K562 (cell line): Measurements from ENCODE around the gene FAM177B. TPM values are rescaled to one million over a fixed set of nuclear protein-coding genes. Genes with fewer than 3 reads are reported as not detected.

Experiments
- BMI1 ChIP-seq: fragments of 150-350 bp; IDR thresholded peaks from 2 replicates; pipeline ENCODE4 v1.6.1; 2014; ENCODE audit warnings: low read length
- CCAR2 ChIP-seq: fragments of 200-400 bp; formaldehyde crosslinking; IDR thresholded peaks from 2 replicates; pipeline ENCODE4 v1.6.1; 2017; ENCODE audit warnings: mild to moderate bottlenecking, low read depth, low read length
- DACH1 ChIP-seq: fragments of 450-650 bp; IDR thresholded peaks from 2 replicates; pipeline ENCODE4 v1.6.1; 2018; ENCODE audit not compliant: partially characterized antibody
- FOXJ3 ChIP-seq: sonication (generic); formaldehyde crosslinking; IDR thresholded peaks from 2 replicates; pipeline ENCODE4 v1.4.0; 2020; ENCODE audit warnings: mild to moderate bottlenecking, missing genetic modification reagents
- KDM2B ChIP-seq: fragments of 250-450 bp; sonication (Bioruptor Pico); IDR thresholded peaks from 2 replicates; pipeline ENCODE4 v1.8.0; 2021; ENCODE audit warnings: mild to moderate bottlenecking, moderate library complexity
- PURB ChIP-seq: sonication (generic); formaldehyde crosslinking; IDR thresholded peaks from 2 replicates; pipeline ENCODE4 v1.9.0; 2021; ENCODE audit warnings: low read depth, mild to moderate bottlenecking, missing genetic modification reagents
- PYGO2 ChIP-seq: fragments of 450-650 bp; IDR thresholded peaks from 2 replicates; pipeline ENCODE4 v1.6.1; 2016; ENCODE audit warnings: mild to moderate bottlenecking, missing genetic modification characterization, moderate library complexity, missing compliant biosample characterization
- RBFOX2 ChIP-seq: fragments of 200-400 bp; formaldehyde crosslinking; IDR thresholded peaks from 2 replicates; pipeline ENCODE4 v1.6.1; 2017; ENCODE audit warnings: low read depth, mild to moderate bottlenecking, low read length, moderate library complexity
- RHOXF2B ChIP-seq: fragments of 250-450 bp; sonication (Bioruptor Pico); conservative IDR thresholded peaks from 2 replicates; pipeline ENCODE4 v1.5.1; 2021
- SAFB ChIP-seq: fragments of 200-400 bp; formaldehyde crosslinking; IDR thresholded peaks from 2 replicates; pipeline ENCODE4 v1.6.1; 2017; ENCODE audit warnings: low read depth, low read length, borderline replicate concordance
- TCF3 ChIP-seq: sonication (generic); formaldehyde crosslinking; IDR thresholded peaks from 2 replicates; pipeline ENCODE4 v1.4.0; 2020; ENCODE audit warnings: mild to moderate bottlenecking, missing genetic modification reagents
- ZBED1 ChIP-seq: IDR thresholded peaks from 2 replicates; pipeline ENCODE4 v1.6.1; 2014
- ZFP91 ChIP-seq: sonication (generic); formaldehyde crosslinking; IDR thresholded peaks from 2 replicates; pipeline ENCODE4 v1.8.0; 2022; ENCODE audit warnings: mild to moderate bottlenecking, missing genetic modification reagents
- ZNF282 ChIP-seq: sonication (generic); formaldehyde crosslinking; IDR thresholded peaks from 2 replicates; pipeline ENCODE4 v1.8.1; 2023; ENCODE audit warnings: missing genetic modification reagents
- ZNF449 ChIP-seq: fragments of 250-450 bp; sonication (Bioruptor Pico); IDR thresholded peaks from 2 replicates; pipeline ENCODE4 v1.8.0; 2022; ENCODE audit warnings: moderate library complexity, mild to moderate bottlenecking, inconsistent platforms
- ZNF780A ChIP-seq: fragments of 250-450 bp; sonication (Bioruptor Pico); IDR thresholded peaks from 2 replicates; pipeline ENCODE4 v1.5.0; 2021; ENCODE audit warnings: mild to moderate bottlenecking
- ZZZ3 ChIP-seq: fragments of 450-650 bp; IDR thresholded peaks from 2 replicates; pipeline ENCODE4 v1.6.1; 2016; ENCODE audit warnings: antibody characterized with exemption, mild to moderate bottlenecking, moderate library complexity
- polyA plus RNA-seq, 8 experiments: library from polyadenylated mRNA; depleted of rRNA in 4 of 8; stranded (reverse) in 5 of 8; unstranded in 3 of 8; fragments of >200 nt; fragmentation: Nextera tagmentation in 2 of 8; fragmentation: Illumina TruSeq in 1 of 8; extraction: Ambion mirVana in 2 of 8; extraction: Trizol in 1 of 8; gene quantifications; 2 replicates each; pipeline versions ENCODE4 v1.2.1 to v1.2.3, GENCODE V29; 2011 to 2014; ENCODE audit warnings: inconsistent platforms in 1 of 8, missing spikeins in 1 of 8
- total RNA-seq, 7 experiments: library from RNA; depleted of rRNA in 6 of 7; stranded (reverse); fragments of >200 nt in 6 of 7; fragmentation: Illumina TruSeq in 2 of 7; extraction: Trizol in 2 of 7; gene quantifications; 2 replicates each; pipeline versions ENCODE4 v1.2.1 to v1.2.3, GENCODE V29; 2011 to 2021; ENCODE audit warnings: low replicate concordance in 1 of 7
- TF ChIP-seq, protein P1 (sequence below): sonication (generic); formaldehyde crosslinking; IDR thresholded peaks from 2 replicates; pipeline ENCODE4 v1.8.1; 2023; ENCODE audit warnings: mild to moderate bottlenecking, missing genetic modification reagents
- TF ChIP-seq, protein P2 (sequence below): sonication (generic); formaldehyde crosslinking; IDR thresholded peaks from 2 replicates; pipeline ENCODE4 v1.8.0; 2023; ENCODE audit warnings: mild to moderate bottlenecking, missing genetic modification reagents
- TF ChIP-seq, protein P3 (sequence below): fragments of 450-650 bp; IDR thresholded peaks from 2 replicates; pipeline ENCODE4 v1.6.1; 2017; ENCODE audit warnings: mild to moderate bottlenecking, moderate library complexity
- TF ChIP-seq, protein P4 (sequence below): fragments of 250-450 bp; sonication (Bioruptor Pico); IDR thresholded peaks from 2 replicates; pipeline ENCODE4 v1.6.1; 2021; ENCODE audit warnings: mild to moderate bottlenecking

FAM177B gene
- total and polyA plus RNA-seq, 9 of the 15 experiments (the other 6 are each of a cell fraction or from before 2014, with no cell fraction given): not detected

DNA sequence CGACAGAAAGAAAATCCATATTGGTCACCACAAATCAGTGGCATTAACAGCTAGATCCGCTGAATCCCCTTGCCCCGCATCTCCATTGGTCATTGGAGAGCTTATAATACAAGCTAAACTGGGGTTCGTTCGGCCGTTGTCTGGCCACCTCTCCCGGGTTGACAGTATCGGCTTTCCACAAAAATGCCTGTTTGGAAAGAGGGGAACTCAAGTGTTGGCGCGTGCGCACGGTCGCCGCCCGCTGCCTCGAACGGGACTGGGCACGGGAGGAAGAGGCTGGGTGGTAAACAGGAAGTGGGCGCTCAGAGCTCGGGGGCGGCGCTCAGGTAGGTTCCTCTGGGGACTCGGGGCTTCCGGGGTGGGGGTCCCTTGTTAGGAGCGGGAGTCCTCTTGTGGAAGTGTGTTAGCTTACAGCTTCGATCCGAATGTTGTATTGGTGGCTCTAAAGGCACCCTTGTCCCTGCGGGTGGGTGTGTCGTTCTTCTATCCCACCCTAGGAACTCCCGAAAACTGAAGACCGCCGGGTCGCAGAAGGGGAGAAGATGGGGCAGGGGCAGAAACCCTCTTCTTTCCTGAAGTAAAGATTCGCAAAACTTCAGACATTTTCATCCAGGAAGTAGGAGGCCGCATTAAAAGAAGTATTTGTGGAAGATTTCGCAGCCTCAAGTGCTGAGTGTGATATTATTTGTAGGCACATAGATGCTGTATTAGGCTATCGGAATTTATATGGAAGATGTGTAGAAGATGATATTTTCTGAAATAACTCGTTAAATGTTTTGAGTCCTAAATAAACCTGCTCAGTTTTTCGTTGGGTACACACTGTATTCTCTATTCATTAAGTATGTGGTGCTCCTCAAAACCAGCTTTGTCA is 23.7 kb upstream of the FAM177B start (continued):
- TF ChIP-seq, protein P1, sequence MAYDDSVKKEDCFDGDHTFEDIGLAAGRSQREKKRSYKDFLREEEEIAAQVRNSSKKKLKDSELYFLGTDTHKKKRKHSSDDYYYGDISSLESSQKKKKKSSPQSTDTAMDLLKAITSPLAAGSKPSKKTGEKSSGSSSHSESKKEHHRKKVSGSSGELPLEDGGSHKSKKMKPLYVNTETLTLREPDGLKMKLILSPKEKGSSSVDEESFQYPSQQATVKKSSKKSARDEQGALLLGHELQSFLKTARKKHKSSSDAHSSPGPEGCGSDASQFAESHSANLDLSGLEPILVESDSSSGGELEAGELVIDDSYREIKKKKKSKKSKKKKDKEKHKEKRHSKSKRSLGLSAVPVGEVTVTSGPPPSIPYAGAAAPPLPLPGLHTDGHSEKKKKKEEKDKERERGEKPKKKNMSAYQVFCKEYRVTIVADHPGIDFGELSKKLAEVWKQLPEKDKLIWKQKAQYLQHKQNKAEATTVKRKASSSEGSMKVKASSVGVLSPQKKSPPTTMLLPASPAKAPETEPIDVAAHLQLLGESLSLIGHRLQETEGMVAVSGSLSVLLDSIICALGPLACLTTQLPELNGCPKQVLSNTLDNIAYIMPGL: no peak
- TF ChIP-seq ZNF780A (CRISPR knock-in tag) (no peak), PYGO2 (tag) (no peak), RHOXF2B (CRISPR knock-in tag) (no peak), ZNF449 (no peak), PURB (no peak), KDM2B (CRISPR knock-in tag) (no peak), RBFOX2 (peak; percentile 81), ZBED1 (no peak), TCF3 (CRISPR knock-in tag) (no peak), BMI1 (no peak), ZNF282 (CRISPR knock-in tag) (no peak), SAFB (no peak), ZFP91 (no peak), DACH1 (no peak), ZZZ3 (no peak), CCAR2 (no peak), FOXJ3 (no peak)
- TF ChIP-seq, protein P2, sequence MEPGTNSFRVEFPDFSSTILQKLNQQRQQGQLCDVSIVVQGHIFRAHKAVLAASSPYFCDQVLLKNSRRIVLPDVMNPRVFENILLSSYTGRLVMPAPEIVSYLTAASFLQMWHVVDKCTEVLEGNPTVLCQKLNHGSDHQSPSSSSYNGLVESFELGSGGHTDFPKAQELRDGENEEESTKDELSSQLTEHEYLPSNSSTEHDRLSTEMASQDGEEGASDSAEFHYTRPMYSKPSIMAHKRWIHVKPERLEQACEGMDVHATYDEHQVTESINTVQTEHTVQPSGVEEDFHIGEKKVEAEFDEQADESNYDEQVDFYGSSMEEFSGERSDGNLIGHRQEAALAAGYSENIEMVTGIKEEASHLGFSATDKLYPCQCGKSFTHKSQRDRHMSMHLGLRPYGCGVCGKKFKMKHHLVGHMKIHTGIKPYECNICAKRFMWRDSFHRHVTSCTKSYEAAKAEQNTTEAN (CRISPR knock-in tag): no peak
- TF ChIP-seq, protein P3, sequence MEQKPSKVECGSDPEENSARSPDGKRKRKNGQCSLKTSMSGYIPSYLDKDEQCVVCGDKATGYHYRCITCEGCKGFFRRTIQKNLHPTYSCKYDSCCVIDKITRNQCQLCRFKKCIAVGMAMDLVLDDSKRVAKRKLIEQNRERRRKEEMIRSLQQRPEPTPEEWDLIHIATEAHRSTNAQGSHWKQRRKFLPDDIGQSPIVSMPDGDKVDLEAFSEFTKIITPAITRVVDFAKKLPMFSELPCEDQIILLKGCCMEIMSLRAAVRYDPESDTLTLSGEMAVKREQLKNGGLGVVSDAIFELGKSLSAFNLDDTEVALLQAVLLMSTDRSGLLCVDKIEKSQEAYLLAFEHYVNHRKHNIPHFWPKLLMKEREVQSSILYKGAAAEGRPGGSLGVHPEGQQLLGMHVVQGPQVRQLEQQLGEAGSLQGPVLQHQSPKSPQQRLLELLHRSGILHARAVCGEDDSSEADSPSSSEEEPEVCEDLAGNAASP: no peak
- TF ChIP-seq, protein P4, sequence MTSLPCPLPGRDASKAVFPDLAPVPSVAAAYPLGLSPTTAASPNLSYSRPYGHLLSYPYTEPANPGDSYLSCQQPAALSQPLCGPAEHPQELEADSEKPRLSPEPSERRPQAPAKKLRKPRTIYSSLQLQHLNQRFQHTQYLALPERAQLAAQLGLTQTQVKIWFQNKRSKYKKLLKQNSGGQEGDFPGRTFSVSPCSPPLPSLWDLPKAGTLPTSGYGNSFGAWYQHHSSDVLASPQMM (CRISPR knock-in tag): no peak
